Astrocyte of the cerebellum (primary cell): ENCODE results near the gene LAMB4.
"Not testable (repeated sequence)": the region's sequence is repeated elsewhere in the genome, so short reads cannot be mapped to it uniquely, and the experiment has no call there.

ENCODE experiments used
- DNase-seq: peaks from one replicate; pipeline ENCODE4 v3.0.0-alpha.2; 2011; ENCODE audit warnings: low read depth
- H3K4me3 ChIP-seq: 2 replicates; pipeline ENCODE4 v1.5.1; 2011; ENCODE audit warnings: mild to moderate bottlenecking, low read depth, low read length, moderate library complexity
- in situ Hi-C: cut with HindIII; loops from 2 replicates; pipeline ENCODE4 v1.10.0; 2017; ENCODE audit warnings: low sequenced_read_pairs
- TF ChIP-seq, protein P1 (sequence below): IDR thresholded peaks from 2 replicates; pipeline ENCODE4 v1.5.1; 2012; ENCODE audit warnings: low read length, low read depth, moderate library complexity, mild to moderate bottlenecking; ENCODE audit errors: missing control alignments

The LAMB4 gene

DNA sequence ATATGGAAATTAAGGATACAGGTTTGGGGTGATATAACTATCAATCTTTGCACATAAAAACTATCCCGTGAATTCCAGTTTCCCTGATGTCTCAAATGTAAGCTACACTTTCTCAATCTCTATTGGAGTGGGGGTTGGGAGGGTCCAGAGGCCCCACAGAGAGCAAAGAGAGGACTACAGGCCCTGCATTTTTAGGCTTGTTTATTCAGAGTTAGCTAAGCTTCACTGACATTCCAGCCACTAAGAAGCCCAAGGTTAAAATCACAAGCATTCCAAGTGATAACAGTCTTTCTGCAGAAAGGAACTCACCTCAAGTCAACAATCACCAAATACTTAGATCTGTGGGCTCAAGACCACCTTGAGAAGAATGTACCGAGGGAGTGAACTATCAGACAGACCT lies 95.6 kb downstream of the LAMB4 start:
- H3K4me3 ChIP-seq: no peak overlapping the region
- in situ Hi-C loops: no loop called here
- no peak for DNase-seq
- TF ChIP-seq, protein P1, sequence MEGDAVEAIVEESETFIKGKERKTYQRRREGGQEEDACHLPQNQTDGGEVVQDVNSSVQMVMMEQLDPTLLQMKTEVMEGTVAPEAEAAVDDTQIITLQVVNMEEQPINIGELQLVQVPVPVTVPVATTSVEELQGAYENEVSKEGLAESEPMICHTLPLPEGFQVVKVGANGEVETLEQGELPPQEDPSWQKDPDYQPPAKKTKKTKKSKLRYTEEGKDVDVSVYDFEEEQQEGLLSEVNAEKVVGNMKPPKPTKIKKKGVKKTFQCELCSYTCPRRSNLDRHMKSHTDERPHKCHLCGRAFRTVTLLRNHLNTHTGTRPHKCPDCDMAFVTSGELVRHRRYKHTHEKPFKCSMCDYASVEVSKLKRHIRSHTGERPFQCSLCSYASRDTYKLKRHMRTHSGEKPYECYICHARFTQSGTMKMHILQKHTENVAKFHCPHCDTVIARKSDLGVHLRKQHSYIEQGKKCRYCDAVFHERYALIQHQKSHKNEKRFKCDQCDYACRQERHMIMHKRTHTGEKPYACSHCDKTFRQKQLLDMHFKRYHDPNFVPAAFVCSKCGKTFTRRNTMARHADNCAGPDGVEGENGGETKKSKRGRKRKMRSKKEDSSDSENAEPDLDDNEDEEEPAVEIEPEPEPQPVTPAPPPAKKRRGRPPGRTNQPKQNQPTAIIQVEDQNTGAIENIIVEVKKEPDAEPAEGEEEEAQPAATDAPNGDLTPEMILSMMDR: no peak

DNA sequence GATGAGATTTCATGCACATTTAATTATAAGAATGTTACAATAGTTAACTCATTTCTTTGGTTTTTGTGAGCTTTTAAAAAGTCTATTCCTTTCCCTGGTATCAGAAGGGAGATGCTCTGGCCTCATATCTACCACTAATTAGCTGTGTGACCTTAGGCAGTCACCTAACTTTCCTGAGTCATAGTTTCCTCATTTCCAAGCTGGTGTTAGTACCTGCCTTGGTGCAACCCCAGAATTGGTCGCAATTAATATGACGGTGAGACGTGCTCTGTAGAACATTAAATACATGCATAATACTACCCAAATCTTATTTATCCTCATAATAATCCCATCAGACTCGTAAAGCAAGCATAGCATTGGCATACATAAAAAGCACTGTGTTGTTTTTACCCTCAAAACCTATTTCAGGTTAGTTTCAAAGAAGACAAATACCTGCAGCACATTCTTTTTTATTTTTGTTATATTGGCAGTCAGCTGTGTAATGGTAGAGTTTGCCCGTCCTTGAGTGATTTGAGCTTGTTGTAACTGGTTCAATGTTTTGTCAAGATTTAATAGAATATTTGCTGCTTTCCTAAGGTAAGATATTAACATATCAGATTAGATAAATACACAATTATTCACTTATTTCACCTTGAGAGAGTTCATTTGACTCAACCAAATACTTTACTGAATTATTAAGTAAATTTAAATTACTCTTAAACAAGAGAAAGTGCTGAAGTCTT lies 96.2 kb downstream of the LAMB4 start:
- no peak overlapping the region for H3K4me3 ChIP-seq
- in situ Hi-C loops: no loop called here
- DNase-seq: no peak
- TF ChIP-seq, protein P1: no peak

DNA sequence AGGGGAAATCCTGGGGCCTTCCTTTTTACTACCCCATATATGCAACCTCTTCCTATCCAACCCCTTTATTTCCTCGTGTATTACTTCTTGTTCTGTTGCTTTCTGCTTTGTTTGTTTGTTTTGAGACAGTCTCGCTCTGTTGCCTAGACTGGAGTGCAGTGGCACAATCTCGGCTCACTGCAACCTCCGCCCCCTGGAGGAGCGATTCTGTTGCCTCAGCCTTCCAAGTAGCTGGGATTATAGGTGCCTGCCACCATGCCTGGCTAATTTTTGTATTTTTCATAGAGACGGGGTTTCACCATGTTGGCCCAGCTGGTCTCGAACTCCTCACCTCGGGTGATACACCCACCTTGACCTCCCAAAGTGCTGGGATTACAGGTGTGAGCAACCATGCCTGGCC lies 96.9 kb downstream of the LAMB4 start:
- DNase-seq, H3K4me3 ChIP-seq, in situ Hi-C loops: not testable (repeated sequence)

DNA sequence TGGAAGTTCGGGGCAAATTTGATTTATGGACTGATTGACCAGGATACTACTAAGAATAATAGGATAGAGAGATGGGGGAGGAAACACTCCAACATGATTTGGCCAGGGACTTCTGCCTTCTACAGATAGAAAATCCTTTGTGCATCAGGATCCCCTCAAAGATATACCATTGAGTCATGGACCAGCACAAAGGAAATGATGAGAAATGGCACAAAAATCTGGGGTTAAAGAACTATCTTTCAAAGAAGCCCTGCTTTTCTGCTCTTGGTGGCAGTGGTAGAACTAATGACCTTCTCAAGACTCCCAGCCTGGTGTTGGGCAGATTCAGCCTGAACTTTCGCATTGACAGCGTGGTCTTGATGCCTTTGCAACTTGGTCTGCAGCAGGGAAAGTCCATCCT lies 99.6 kb downstream of the LAMB4 start:
- DNase-seq: no peak
- H3K4me3 ChIP-seq: no peak overlapping the region
- TF ChIP-seq, protein P1: no peak
- in situ Hi-C loops: no loop called here

DNA sequence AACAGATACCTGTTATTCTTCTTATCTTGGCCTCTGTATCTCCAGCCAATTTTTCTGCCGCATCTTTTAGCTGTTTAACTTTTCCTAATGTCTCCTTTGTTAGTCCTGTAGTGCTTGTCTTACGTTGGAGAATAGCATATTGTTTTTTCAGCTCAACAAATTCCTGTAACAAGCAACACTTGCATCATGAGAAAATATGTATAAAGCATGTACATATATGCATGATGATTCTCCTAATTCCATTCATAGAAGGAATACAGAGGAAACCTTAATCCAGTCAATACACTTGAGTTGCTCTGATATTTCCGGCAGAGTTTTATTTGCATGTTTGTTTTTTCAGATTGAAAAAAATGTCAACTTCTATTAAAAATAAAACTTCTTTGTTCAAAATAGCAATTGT lies 101.1 kb downstream of the LAMB4 start:
- DNase-seq: no peak
- no peak overlapping the region for H3K4me3 ChIP-seq
- in situ Hi-C loops: no loop called here
- TF ChIP-seq, protein P1: no peak

DNA sequence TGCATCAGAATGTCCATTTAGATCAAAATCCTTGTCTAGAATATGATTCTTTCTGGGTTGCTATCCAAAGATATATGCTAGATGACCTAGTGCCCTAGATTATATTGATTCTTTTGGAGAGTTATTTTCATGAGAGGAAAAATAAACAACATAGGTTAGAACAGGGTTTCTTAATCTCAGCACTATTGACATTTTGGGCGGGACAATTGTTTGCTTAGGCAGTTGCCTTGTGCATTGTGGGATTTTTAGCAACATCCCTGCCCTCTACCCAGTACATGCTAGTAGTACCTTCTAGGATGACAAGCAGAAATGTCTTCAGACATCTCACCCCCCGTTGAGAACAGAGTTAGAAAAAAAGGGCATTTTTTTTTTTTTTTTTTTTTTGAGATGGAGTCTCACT lies 102.0 kb downstream of the LAMB4 start:
- in situ Hi-C loops: no loop called here
- DNase-seq: no peak
- H3K4me3 ChIP-seq: no peak overlapping the region
- TF ChIP-seq, protein P1: no peak

DNA sequence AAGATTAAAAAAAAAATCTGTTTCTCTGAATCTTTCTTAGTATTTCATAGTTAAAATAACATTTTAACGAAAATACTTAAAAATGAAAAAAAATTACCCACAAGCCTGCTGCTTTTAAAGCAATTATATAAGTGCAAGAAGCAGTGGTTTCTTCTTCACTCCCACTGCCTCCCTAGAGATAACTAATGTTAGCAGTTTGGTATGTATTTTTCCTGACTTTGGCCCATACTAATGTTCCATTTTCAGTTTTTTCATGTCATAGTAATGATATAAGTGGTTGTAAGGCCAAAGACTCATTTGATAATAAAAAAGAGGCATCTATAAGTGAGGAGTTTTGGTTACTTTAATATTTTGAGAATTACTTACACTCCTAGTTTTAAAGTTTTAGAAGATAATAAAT lies 102.9 kb downstream of the LAMB4 start:
- H3K4me3 ChIP-seq: no peak overlapping the region
- DNase-seq: no peak
- TF ChIP-seq, protein P1: no peak
- in situ Hi-C loops: no loop called here
